ENCODE results near the gene C1QC.

C1QC gene

GRCh38 chr1:22606161-22606560, 37.3 kb upstream of the C1QC start:
- Histone ChIP-seq H3K9ac (ENCODE audit: low read depth, low read length) (no peak overlapping the region), H3K36me3 (ENCODE audit: control insufficient read depth, insufficient read depth, low read length) (no peaks in the 10 kb centered on the region), H3K4me1 (ENCODE audit: control insufficient read depth, insufficient read depth, low read length) (peaks cover 12% of the 10 kb centered on the region; the same call in 1 of the 2 replicates), H3K9me3 (ENCODE audit: control insufficient read depth, insufficient read depth, low read length) (no peaks in the 10 kb centered on the region), H3K4me3 (ENCODE audit: low read depth, low read length) (no peak overlapping the region), H3K27me3 (ENCODE audit: control insufficient read depth, insufficient read depth, low read length) (0 out of 2 replicates have a peak, but pooled peaks cover 2% of the 10 kb centered on the region), H3K27ac (ENCODE audit: low read depth, low read length) (no peak overlapping the region)

- no peak overlapping the region for H3K27ac ChIP-seq (ENCODE audit: low read depth, low read length)
Measured at GRCh38 chr1:22607154-22607553, 36.3 kb upstream of the C1QC start.

GRCh38 chr1:22608361-22608760, 35.1 kb upstream of the C1QC start:
- Histone ChIP-seq H3K36me3 (ENCODE audit: control insufficient read depth, insufficient read depth, low read length) (no peaks in the 10 kb centered on the region), H3K27ac (ENCODE audit: low read depth, low read length) (no peak overlapping the region), H3K4me3 (ENCODE audit: low read depth, low read length) (no peak overlapping the region), H3K9me3 (ENCODE audit: control insufficient read depth, insufficient read depth, low read length) (no peaks in the 10 kb centered on the region), H3K27me3 (ENCODE audit: control insufficient read depth, insufficient read depth, low read length) (0 out of 2 replicates have a peak, but pooled peaks cover 2% of the 10 kb centered on the region), H3K9ac (ENCODE audit: low read depth, low read length) (no peak overlapping the region), H3K4me1 (ENCODE audit: control insufficient read depth, insufficient read depth, low read length) (peaks cover 12% of the 10 kb centered on the region; the same call in 1 of the 2 replicates)

More at GRCh38 chr1:22607154-22607553, 36.3 kb upstream of the C1QC start:
- Histone ChIP-seq H3K4me1 (ENCODE audit: control insufficient read depth, insufficient read depth, low read length) (peaks cover 12% of the 10 kb centered on the region; the same call in 1 of the 2 replicates), H3K27me3 (ENCODE audit: control insufficient read depth, insufficient read depth, low read length) (0 out of 2 replicates have a peak, but pooled peaks cover 2% of the 10 kb centered on the region), H3K4me3 (ENCODE audit: low read depth, low read length) (no peak overlapping the region), H3K36me3 (ENCODE audit: control insufficient read depth, insufficient read depth, low read length) (no peaks in the 10 kb centered on the region), H3K9ac (ENCODE audit: low read depth, low read length) (no peak overlapping the region), H3K9me3 (ENCODE audit: control insufficient read depth, insufficient read depth, low read length) (no peaks in the 10 kb centered on the region)

- no peaks in the 10 kb centered on the region for H3K9me3 ChIP-seq (ENCODE audit: control insufficient read depth, insufficient read depth, low read length)
- H3K9ac ChIP-seq (ENCODE audit: low read depth, low read length) = no peak overlapping the region
- H3K4me1 ChIP-seq (ENCODE audit: control insufficient read depth, insufficient read depth, low read length) = peaks cover 10% of the 10 kb centered on the region; the same call in 1 of the 2 replicates
- H3K27ac ChIP-seq (ENCODE audit: low read depth, low read length) = no peak overlapping the region
- H3K36me3 ChIP-seq (ENCODE audit: control insufficient read depth, insufficient read depth, low read length) = no peaks in the 10 kb centered on the region
- no peak overlapping the region for H3K4me3 ChIP-seq (ENCODE audit: low read depth, low read length)
- H3K27me3 ChIP-seq (ENCODE audit: control insufficient read depth, insufficient read depth, low read length) = 0 out of 2 replicates have a peak, but pooled peaks cover 2% of the 10 kb centered on the region
Measured at GRCh38 chr1:22609291-22609690, 34.1 kb upstream of the C1QC start.

GRCh38 chr1:22611530-22611947, 31.9 kb upstream of the C1QC start:
- H3K4me1 ChIP-seq (ENCODE audit: control insufficient read depth, insufficient read depth, low read length) = peaks cover 10% of the 10 kb centered on the region; the same call in 1 of the 2 replicates
- H3K9ac ChIP-seq (ENCODE audit: low read depth, low read length) = no peak overlapping the region
- no peak overlapping the region for H3K27ac ChIP-seq (ENCODE audit: low read depth, low read length)
- H3K4me3 ChIP-seq (ENCODE audit: low read depth, low read length) = no peak overlapping the region
- no peaks in the 10 kb centered on the region for H3K36me3 ChIP-seq (ENCODE audit: control insufficient read depth, insufficient read depth, low read length)
- 0 out of 2 replicates have a peak, but pooled peaks cover 2% of the 10 kb centered on the region for H3K27me3 ChIP-seq (ENCODE audit: control insufficient read depth, insufficient read depth, low read length)
- no peaks in the 10 kb centered on the region for H3K9me3 ChIP-seq (ENCODE audit: control insufficient read depth, insufficient read depth, low read length)

- Histone ChIP-seq H3K36me3 (ENCODE audit: control insufficient read depth, insufficient read depth, low read length) (no peaks in the 10 kb centered on the region), H3K27ac (ENCODE audit: low read depth, low read length) (no peak overlapping the region), H3K27me3 (ENCODE audit: control insufficient read depth, insufficient read depth, low read length) (no peaks in the 10 kb centered on the region), H3K4me3 (ENCODE audit: low read depth, low read length) (no peak overlapping the region), H3K4me1 (ENCODE audit: control insufficient read depth, insufficient read depth, low read length) (peaks cover 5% of the 10 kb centered on the region; the same call in 1 of the 2 replicates), H3K9me3 (ENCODE audit: control insufficient read depth, insufficient read depth, low read length) (no peaks in the 10 kb centered on the region), H3K9ac (ENCODE audit: low read depth, low read length) (no peak overlapping the region)
Measured at GRCh38 chr1:22612671-22613571, 30.5 kb upstream of the C1QC start.

- no peak overlapping the region for H3K4me3 ChIP-seq (ENCODE audit: low read depth, low read length)
- H3K27ac ChIP-seq (ENCODE audit: low read depth, low read length) = no peak overlapping the region
- H3K36me3 ChIP-seq (ENCODE audit: control insufficient read depth, insufficient read depth, low read length) = no peaks in the 10 kb centered on the region
- H3K4me1 ChIP-seq (ENCODE audit: control insufficient read depth, insufficient read depth, low read length) = peaks cover 3% of the 10 kb centered on the region; the same call in 1 of the 2 replicates
- no peak overlapping the region for H3K9ac ChIP-seq (ENCODE audit: low read depth, low read length)
- H3K9me3 ChIP-seq (ENCODE audit: control insufficient read depth, insufficient read depth, low read length) = no peaks in the 10 kb centered on the region
- H3K27me3 ChIP-seq (ENCODE audit: control insufficient read depth, insufficient read depth, low read length) = no peaks in the 10 kb centered on the region
Measured at GRCh38 chr1:22613572-22613918, 29.9 kb upstream of the C1QC start.

- Histone ChIP-seq H3K4me3 (ENCODE audit: low read depth, low read length) (no peak overlapping the region), H3K27ac (ENCODE audit: low read depth, low read length) (no peak overlapping the region), H3K4me1 (ENCODE audit: control insufficient read depth, insufficient read depth, low read length) (peaks cover 3% of the 10 kb centered on the region; the same call in 1 of the 2 replicates), H3K9ac (ENCODE audit: low read depth, low read length) (no peak overlapping the region), H3K36me3 (ENCODE audit: control insufficient read depth, insufficient read depth, low read length) (no peaks in the 10 kb centered on the region), H3K27me3 (ENCODE audit: control insufficient read depth, insufficient read depth, low read length) (no peaks in the 10 kb centered on the region), H3K9me3 (ENCODE audit: control insufficient read depth, insufficient read depth, low read length) (no peaks in the 10 kb centered on the region)
Measured at GRCh38 chr1:22613951-22614350, 29.5 kb upstream of the C1QC start.

- no peak overlapping the region for H3K9ac ChIP-seq (ENCODE audit: low read depth, low read length)
- H3K9me3 ChIP-seq (ENCODE audit: control insufficient read depth, insufficient read depth, low read length) = no peaks in the 10 kb centered on the region
- no peak overlapping the region for H3K27ac ChIP-seq (ENCODE audit: low read depth, low read length)
- H3K4me3 ChIP-seq (ENCODE audit: low read depth, low read length) = no peak overlapping the region
- H3K36me3 ChIP-seq (ENCODE audit: control insufficient read depth, insufficient read depth, low read length) = no peaks in the 10 kb centered on the region
- no peaks in the 10 kb centered on the region for H3K27me3 ChIP-seq (ENCODE audit: control insufficient read depth, insufficient read depth, low read length)
- no peaks in the 10 kb centered on the region; the same call in 1 of the 2 replicates for H3K4me1 ChIP-seq (ENCODE audit: control insufficient read depth, insufficient read depth, low read length)
Measured at GRCh38 chr1:22615886-22616285, 27.5 kb upstream of the C1QC start.

GRCh38 chr1:22616571-22616970, 26.9 kb upstream of the C1QC start:
- no peak overlapping the region for H3K4me3 ChIP-seq (ENCODE audit: low read depth, low read length)
- no peak overlapping the region for H3K9ac ChIP-seq (ENCODE audit: low read depth, low read length)
- H3K27me3 ChIP-seq (ENCODE audit: control insufficient read depth, insufficient read depth, low read length) = no peaks in the 10 kb centered on the region
- no peaks in the 10 kb centered on the region; the same call in 1 of the 2 replicates for H3K4me1 ChIP-seq (ENCODE audit: control insufficient read depth, insufficient read depth, low read length)
- H3K9me3 ChIP-seq (ENCODE audit: control insufficient read depth, insufficient read depth, low read length) = no peaks in the 10 kb centered on the region
- H3K36me3 ChIP-seq (ENCODE audit: control insufficient read depth, insufficient read depth, low read length) = no peaks in the 10 kb centered on the region
- H3K27ac ChIP-seq (ENCODE audit: low read depth, low read length) = no peak overlapping the region

- H3K36me3 ChIP-seq (ENCODE audit: control insufficient read depth, insufficient read depth, low read length) = no peaks in the 10 kb centered on the region
- H3K27me3 ChIP-seq (ENCODE audit: control insufficient read depth, insufficient read depth, low read length) = no peaks in the 10 kb centered on the region
- H3K4me3 ChIP-seq (ENCODE audit: low read depth, low read length) = no peak overlapping the region
- no peaks in the 10 kb centered on the region for H3K9me3 ChIP-seq (ENCODE audit: control insufficient read depth, insufficient read depth, low read length)
- no peak overlapping the region for H3K9ac ChIP-seq (ENCODE audit: low read depth, low read length)
- H3K4me1 ChIP-seq (ENCODE audit: control insufficient read depth, insufficient read depth, low read length) = no peaks in the 10 kb centered on the region; the same call in 1 of the 2 replicates
- no peak overlapping the region for H3K27ac ChIP-seq (ENCODE audit: low read depth, low read length)
Measured at GRCh38 chr1:22618056-22618455, 25.4 kb upstream of the C1QC start.

Measured in HUES48 (cell line).